Activated CD4-positive, alpha-beta T cell treated with anti-CD3 and anti-CD28 coated beads, Interleukin-2, amount 50 U/mL, for 24 hours (primary cell): ENCODE results near the gene ACADM.
"Not testable (repeated sequence)": the region's sequence is repeated elsewhere in the genome, so short reads cannot be mapped to it uniquely, and the experiment has no call there.

ENCODE experiments used
- DNase-seq, 2 donors: peaks; one replicate each; pipeline ENCODE4 v3.0.0-alpha.2; 2020; ENCODE audit warnings: low read depth in 1 of 2, low spot score in 1 of 2

The ACADM gene

GRCh38 chr1:75724472-75725022, at the start of gene ACADM:
ACADM (plus strand) TSS chr1:75724709; CDS start chr1:75724788, 79 bp downstream.
- DNase-seq: peak; percentile 71 to 75

- DNase-seq: no peak
Measured at GRCh38 chr1:75677443-75677842, 47.1 kb upstream of the ACADM start.

GRCh38 chr1:75677964-75678363, 46.5 kb upstream of the ACADM start:
- not testable (repeated sequence) for DNase-seq

- DNase-seq: no peak
Measured at GRCh38 chr1:75690547-75690946, 34.0 kb upstream of the ACADM start.

- no peak for DNase-seq
Measured at GRCh38 chr1:75693551-75693950, 31.0 kb upstream of the ACADM start.

GRCh38 chr1:75696000-75696399, 28.5 kb upstream of the ACADM start:
- DNase-seq: no peak

GRCh38 chr1:75707191-75707590, 17.3 kb upstream of the ACADM start:
- DNase-seq: no peak

GRCh38 chr1:75708910-75709309, 15.6 kb upstream of the ACADM start:
- no peak for DNase-seq

- DNase-seq: no peak
Measured at GRCh38 chr1:75710832-75711231, 13.7 kb upstream of the ACADM start.

GRCh38 chr1:75711846-75712245, 12.7 kb upstream of the ACADM start:
- no peak for DNase-seq

GRCh38 chr1:75712306-75712705, 12.2 kb upstream of the ACADM start:
- DNase-seq: no peak

- DNase-seq: no peak
Measured at GRCh38 chr1:75719810-75720209, 4.7 kb upstream of the ACADM start.

GRCh38 chr1:75720325-75720724, 4.2 kb upstream of the ACADM start:
- DNase-seq: no peak

- DNase-seq: no peak
Measured at GRCh38 chr1:75720820-75721219, 3.7 kb upstream of the ACADM start.

- DNase-seq: not testable (repeated sequence)
Measured at GRCh38 chr1:75722246-75722645, 2.3 kb upstream of the ACADM start.

GRCh38 chr1:75722966-75723365, 1.5 kb upstream of the ACADM start:
- no peak for DNase-seq

- DNase-seq: peak in 1 of 2 donors; percentile 56
Measured at GRCh38 chr1:75723989-75724471, 479 bp upstream of the ACADM start.

GRCh38 chr1:75725266-75725665, 757 bp downstream of the ACADM start:
- DNase-seq: no peak

- no peak for DNase-seq
Measured at GRCh38 chr1:75725861-75726361, 1.4 kb downstream of the ACADM start.

GRCh38 chr1:75727571-75727970, 3.1 kb downstream of the ACADM start:
- no peak for DNase-seq

- DNase-seq: no peak
Measured at GRCh38 chr1:75730432-75730831, 5.9 kb downstream of the ACADM start.

GRCh38 chr1:75731881-75732280, 7.4 kb downstream of the ACADM start:
- DNase-seq: no peak

GRCh38 chr1:75732703-75733102, 8.2 kb downstream of the ACADM start:
- DNase-seq: no peak
